PFSK-1 (cell line): ENCODE data around the gene UBAP2.

Experiments used
- FOXP2 ChIP-seq: optimal IDR thresholded peaks from 2 replicates; pipeline ENCODE3; 2011; ENCODE audit warnings: borderline replicate concordance, control low read depth, inconsistent platforms; ENCODE audit not compliant: insufficient read depth; ENCODE audit errors: extremely low read length, extremely low read depth
- POLR2AphosphoS5 ChIP-seq: IDR thresholded peaks from 2 replicates; pipeline ENCODE4 v1.6.1; 2012; ENCODE audit warnings: low read depth, mild to moderate bottlenecking, control low read depth, low read length, moderate library complexity
- REST ChIP-seq, 2 experiments: IDR thresholded peaks; 2 replicates each; pipeline versions ENCODE4 v1.6.1 to v1.8.0; 2011 to 2012; ENCODE audit warnings: low read depth in 2 of 2, low read length in 2 of 2, control low read depth in 1 of 2, inconsistent platforms in 1 of 2, mild to moderate bottlenecking in 1 of 2, moderate library complexity in 1 of 2; ENCODE audit not compliant: insufficient read depth in 1 of 2
- SIN3A ChIP-seq: IDR thresholded peaks from 2 replicates; pipeline ENCODE4 v1.6.1; 2012; ENCODE audit warnings: mild to moderate bottlenecking, low read length, moderate library complexity, borderline replicate concordance; ENCODE audit not compliant: insufficient read depth
- TAF1 ChIP-seq: IDR thresholded peaks from 2 replicates; pipeline ENCODE4 v1.6.1; 2012; ENCODE audit warnings: low read length, control low read depth, borderline replicate concordance; ENCODE audit not compliant: insufficient read depth

The UBAP2 gene

GRCh38 chr9:34089311-34089710 lies 40.6 kb upstream of the UBAP2 start:
- TF ChIP-seq TAF1 (no peak), REST (IDR thresholded peaks at IDR 0.05; ENCODE audit: insufficient read depth in 1 of 2, low read depth in 2 of 2, low read length in 2 of 2) (no peak)

GRCh38 chr9:34087370-34087769 lies 38.7 kb upstream of the UBAP2 start:
- TF ChIP-seq POLR2AphosphoS5 (no peak), TAF1 (no peak), REST (IDR thresholded peaks at IDR 0.05; ENCODE audit: insufficient read depth in 1 of 2, low read depth in 2 of 2, low read length in 2 of 2) (no peak), FOXP2 (no peak), SIN3A (no peak)

GRCh38 chr9:34086864-34087263 lies 38.2 kb upstream of the UBAP2 start:
- no peak for TF ChIP-seq SIN3A
- no peak for TF ChIP-seq TAF1

- TF ChIP-seq TAF1, result no peak
- TF ChIP-seq POLR2AphosphoS5, result no peak
- TF ChIP-seq FOXP2, result no peak
- no peak for TF ChIP-seq REST (IDR thresholded peaks at IDR 0.05; ENCODE audit: insufficient read depth in 1 of 2, low read depth in 2 of 2, low read length in 2 of 2)
- TF ChIP-seq SIN3A, result no peak
Measured at GRCh38 chr9:34085581-34086500, 37.2 kb upstream of the UBAP2 start.

GRCh38 chr9:34084562-34084961 lies 35.9 kb upstream of the UBAP2 start:
- TF ChIP-seq REST (IDR thresholded peaks at IDR 0.05; ENCODE audit: insufficient read depth in 1 of 2, low read depth in 2 of 2, low read length in 2 of 2), result no peak
- TF ChIP-seq SIN3A, result no peak
- TF ChIP-seq POLR2AphosphoS5, result no peak
- no peak for TF ChIP-seq TAF1
- TF ChIP-seq FOXP2, result no peak
